ENCODE results near the gene ZCCHC10.

- TF ChIP-seq POLR2AphosphoS5 (IDR thresholded peaks at IDR 0.05) (peak in 1 of 2 donors; percentile 53), CTCF (IDR thresholded peaks at IDR 0.05) (no peak), POLR2A (IDR thresholded peaks at IDR 0.05) (peak in 1 of 4 donors; percentile 40), EP300 (IDR thresholded peaks at IDR 0.05) (peak in 1 of 4 donors; percentile 34)
Measured at GRCh38 chr5:132962429-132963021, 63.8 kb downstream of the ZCCHC10 start.

Data from upper lobe of left lung (tissue), 4 donors.